GM23338 (cell line): ENCODE measurements around the gene PSMB5. TPM values are rescaled to one million over a fixed set of nuclear protein-coding genes. Genes with fewer than 3 reads are reported as not detected.

ENCODE experiments used
- CTCF ChIP-seq, 2 experiments: fragments of 200-600 bp in 1 of 2; sonication (generic) in 1 of 2; conservative IDR thresholded peaks; 2 replicates each; pipeline versions ENCODE4 v1.5.1 to v1.6.1; 2016 to 2017; ENCODE audit warnings: antibody characterized with exemption in 2 of 2, low read depth in 2 of 2, mild to moderate bottlenecking in 2 of 2, moderate library complexity in 1 of 2
- ETS1 ChIP-seq: IDR thresholded peaks from 2 replicates; pipeline ENCODE4 v1.6.1; 2016; ENCODE audit warnings: antibody characterized with exemption
- EZH2 ChIP-seq: fragments of 200-600 bp; sonication (generic); IDR thresholded peaks from one replicate; pipeline ENCODE4 v1.8.0; 2017; ENCODE audit warnings: antibody characterized with exemption, mild to moderate bottlenecking, low read depth; ENCODE audit not compliant: unreplicated experiment
- EZH2phosphoT487 ChIP-seq: fragments of 200-600 bp; sonication (generic); IDR thresholded peaks from one replicate; pipeline ENCODE4 v1.8.1; 2018; ENCODE audit warnings: antibody characterized with exemption; ENCODE audit not compliant: unreplicated experiment
- JUNB ChIP-seq: IDR thresholded peaks from one replicate; pipeline ENCODE4 v1.6.1; 2016; ENCODE audit warnings: antibody characterized with exemption; ENCODE audit not compliant: unreplicated experiment
- NANOG ChIP-seq: IDR thresholded peaks from 2 replicates; pipeline ENCODE4 v1.6.1; 2016; ENCODE audit warnings: antibody characterized with exemption, borderline replicate concordance
- POLR2AphosphoS5 ChIP-seq: IDR thresholded peaks from 2 replicates; pipeline ENCODE4 v1.6.1; 2016; ENCODE audit warnings: antibody characterized with exemption, low read depth
- STAT1 ChIP-seq: IDR thresholded peaks from one replicate; pipeline ENCODE4 v1.6.1; 2016; ENCODE audit warnings: antibody characterized with exemption; ENCODE audit not compliant: unreplicated experiment
- ZNF114 ChIP-seq: fragments of 250-450 bp; sonication (Bioruptor Pico); IDR thresholded peaks from 2 replicates; pipeline ENCODE4 v1.5.0; 2020; ENCODE audit warnings: mild to moderate bottlenecking, moderate library complexity
- ZNF331 ChIP-seq: fragments of 250-450 bp; sonication (Bioruptor Pico); IDR thresholded peaks from 2 replicates; pipeline ENCODE4 v1.5.0; 2020; ENCODE audit warnings: low read depth, mild to moderate bottlenecking, moderate library complexity
- ZNF462 ChIP-seq: fragments of 250-450 bp; sonication (Bioruptor Pico); IDR thresholded peaks from 2 replicates; pipeline ENCODE4 v1.5.0; 2020; ENCODE audit warnings: mild to moderate bottlenecking, moderate library complexity
- polyA plus RNA-seq: library from polyadenylated mRNA; unstranded; fragments of >200 nt; fragmentation: Nextera tagmentation; extraction: Ambion mirVana; gene quantifications from 2 replicates; pipeline ENCODE4 v1.2.1, GENCODE V29; 2016
- total RNA-seq: library from RNA; depleted of rRNA; stranded (reverse); fragments of >200 nt; shearing (Covaris generic); gene quantifications from 2 replicates; pipeline ENCODE4 v1.2.3, GENCODE V29; 2014

The PSMB5 gene
- total and polyA plus RNA-seq, 2 experiments from 2014 or later, result 265 to 341 TPM

GRCh38 chr14:23062002-23062401 is 27.3 kb upstream of the PSMB5 start (continued):
- TF ChIP-seq ZNF462 (CRISPR knock-in tag) (no peak), ZNF114 (CRISPR knock-in tag) (no peak), CTCF (conservative IDR thresholded peaks at IDR 0.05; ENCODE audit: low read depth in 2 of 2) (no peak), ZNF331 (CRISPR knock-in tag) (no peak), JUNB (no peak), EZH2 (no peak), ETS1 (no peak), EZH2phosphoT487 (no peak), NANOG (no peak), POLR2AphosphoS5 (no peak), STAT1 (no peak)
